Brain microvascular endothelial cell (primary cell): ENCODE measurements around the gene SOWAHA.

Experiments
- DNase-seq: peaks from one replicate; pipeline ENCODE4 v3.0.0-alpha.2; 2020
- H3K27ac ChIP-seq: fragments of 250-450 bp; sonication (Bioruptor Pico); 2 replicates; pipeline ENCODE4 v1.5.1; 2020; ENCODE audit warnings: mild to moderate bottlenecking, moderate library complexity
- H3K27me3 ChIP-seq: fragments of 250-450 bp; sonication (Bioruptor Pico); replicated peaks from 2 replicates; pipeline ENCODE4 v1.5.1; 2020; ENCODE audit warnings: mild to moderate bottlenecking
- H3K36me3 ChIP-seq: fragments of 250-450 bp; sonication (Bioruptor Pico); replicated peaks from 2 replicates; pipeline ENCODE4 v1.5.1; 2020; ENCODE audit warnings: mild to moderate bottlenecking
- H3K4me3 ChIP-seq: 2 replicates; pipeline ENCODE4 v1.5.1; 2011; ENCODE audit warnings: low read depth, mild to moderate bottlenecking, control low read depth, low read length, moderate library complexity
- CTCF ChIP-seq: IDR thresholded peaks from 2 replicates; pipeline ENCODE4 v1.5.1; 2011; ENCODE audit warnings: low read depth, mild to moderate bottlenecking, moderate library complexity, low read length, control low read depth, inconsistent platforms; ENCODE audit errors: missing control alignments
- in situ Hi-C: cut with HindIII; loops from 2 replicates; pipeline ENCODE4 v1.10.0; 2017; ENCODE audit warnings: low sequenced_read_pairs, low pct_ligation_motif_present

SOWAHA gene

DNA sequence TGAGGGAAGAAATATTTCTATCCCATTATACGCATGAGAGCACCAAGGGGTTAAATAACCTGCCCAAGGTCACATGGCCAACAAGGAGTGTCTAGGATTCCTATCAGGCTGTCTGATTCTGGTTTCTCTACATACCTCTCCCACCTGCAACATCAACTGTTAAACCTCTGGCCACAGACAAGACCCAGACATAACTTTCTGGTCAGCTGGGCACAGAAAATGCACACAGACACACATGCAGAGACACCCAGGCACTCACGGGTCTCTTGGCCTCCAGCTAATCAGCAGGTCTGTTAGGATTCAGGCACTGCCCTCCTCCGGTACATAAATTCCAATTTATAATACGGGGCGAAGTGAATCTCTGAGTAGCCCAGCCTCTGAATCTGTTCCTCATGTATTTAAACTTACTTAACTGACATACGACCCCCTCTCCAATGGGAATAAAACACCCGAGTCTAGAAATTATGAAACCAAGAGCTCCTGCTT lies 37.6 kb upstream of the SOWAHA start:
- no peak overlapping the region for H3K27ac ChIP-seq
- DNase-seq = no peak
- H3K4me3 ChIP-seq = peak overlapping the region; percentile 77
- in situ Hi-C loops = no loop called here
- H3K36me3 ChIP-seq = no peaks in the 10 kb centered on the region
- no peaks in the 10 kb centered on the region for H3K27me3 ChIP-seq
- TF ChIP-seq CTCF = no peak

GRCh38 chr5:132776131-132776937 lies 36.8 kb upstream of the SOWAHA start:
- Histone ChIP-seq H3K27me3 (no peaks in the 10 kb centered on the region), H3K36me3 (no peaks in the 10 kb centered on the region), H3K27ac (no peak overlapping the region), H3K4me3 (peak overlapping the region; percentile 77)
- TF ChIP-seq CTCF = no peak
- peak; percentile 20 for DNase-seq
- in situ Hi-C loops = no loop called here

GRCh38 chr5:132776938-132777208 lies 36.2 kb upstream of the SOWAHA start:
- no peaks in the 10 kb centered on the region for H3K27me3 ChIP-seq

DNA sequence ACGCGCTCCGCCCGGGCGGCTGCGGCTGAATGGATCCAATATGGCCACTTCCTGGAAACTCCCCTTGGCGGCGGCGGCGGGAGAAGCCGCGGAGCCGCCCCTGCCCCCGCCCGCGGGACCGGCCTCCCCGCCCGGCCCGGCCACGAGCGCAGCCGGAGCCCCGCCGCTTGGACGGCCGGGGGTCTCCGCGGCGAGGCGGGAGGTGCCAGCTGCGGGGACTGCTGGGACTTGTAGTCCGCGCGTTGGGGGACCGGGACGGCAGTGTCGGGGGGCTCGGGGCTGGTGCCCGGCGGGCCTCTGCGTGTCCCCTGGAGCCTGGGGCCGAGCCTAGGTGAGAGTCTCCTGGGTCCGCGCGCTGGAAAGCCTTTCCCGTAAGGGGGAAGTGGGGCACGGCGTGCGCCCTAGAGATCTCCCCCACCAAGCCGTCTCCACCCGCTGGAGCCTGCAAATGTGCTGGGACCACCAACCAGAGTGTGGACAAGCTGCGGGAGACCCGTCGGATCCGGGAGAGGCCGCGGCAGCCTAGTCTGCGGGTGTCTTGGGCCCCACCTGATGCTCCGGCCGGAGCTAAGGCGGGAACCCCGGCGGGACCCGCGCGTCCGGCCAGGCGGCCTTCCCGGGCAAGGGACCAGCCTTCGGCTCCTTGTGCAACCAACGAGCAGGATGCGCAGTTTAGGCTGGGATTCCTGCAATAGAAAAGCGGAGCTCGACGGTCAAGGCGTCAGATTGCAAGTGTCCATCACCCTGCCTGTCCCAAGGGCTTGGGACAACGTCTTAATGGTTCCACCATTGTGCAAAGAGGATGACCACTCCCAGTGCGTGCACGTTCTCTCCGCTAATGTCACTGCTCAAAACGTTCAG lies 35.7 kb upstream of the SOWAHA start, which contains the start of gene SEPTIN8:
Gene SEPTIN8 (minus strand): TSS at position 31 of the 861 bp plus-strand sequence. CDS start 102 bp downstream, outside the sequence.
- Histone ChIP-seq H3K36me3 (no peaks in the 10 kb centered on the region), H3K27me3 (no peaks in the 10 kb centered on the region), H3K27ac (no peak within 1 kb of the TSS), H3K4me3 (peak within 1 kb of the TSS; percentile 77)
- no peak for TF ChIP-seq CTCF
- in situ Hi-C loops = no loop called here
- DNase-seq = no peak

More at GRCh38 chr5:132776938-132777208, 36.2 kb upstream of the SOWAHA start:
- peak overlapping the region; percentile 77 for H3K4me3 ChIP-seq
- H3K27ac ChIP-seq = no peak overlapping the region
- TF ChIP-seq CTCF = no peak
- DNase-seq = no peak
- H3K36me3 ChIP-seq = no peaks in the 10 kb centered on the region
- in situ Hi-C loops = no loop called here

DNA sequence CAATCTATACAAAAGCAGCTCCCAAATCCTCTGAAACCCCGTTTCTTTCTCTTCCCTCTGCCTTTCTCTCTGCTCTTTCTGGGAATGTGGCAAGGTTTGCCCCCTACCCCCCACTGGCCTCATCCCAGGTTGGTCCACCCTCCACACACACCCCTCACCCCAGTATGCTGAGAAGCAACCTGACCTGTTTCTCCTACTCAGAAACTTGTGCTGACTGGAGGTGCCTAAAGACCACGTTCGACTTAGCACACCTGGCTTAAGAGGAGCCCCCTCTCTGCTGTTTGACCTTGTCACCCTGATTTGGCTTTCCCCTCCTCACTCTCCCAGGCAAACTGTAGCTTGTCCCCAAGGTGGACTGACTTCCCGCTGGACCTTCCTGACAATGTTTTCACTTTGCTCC lies 35.0 kb upstream of the SOWAHA start:
- Histone ChIP-seq H3K4me3 (peak overlapping the region; percentile 77), H3K27me3 (no peaks in the 10 kb centered on the region), H3K27ac (no peak overlapping the region), H3K36me3 (no peaks in the 10 kb centered on the region)
- no peak for TF ChIP-seq CTCF
- no peak for DNase-seq
- in situ Hi-C loops = no loop called here
